Stimulated activated naive CD4-positive, alpha-beta T cell treated with Interleukin-2 at 50 U/mL for 16 hours (primary cell): ENCODE data around the gene RECQL5.
"Not testable (repeated sequence)": the region's sequence is repeated elsewhere in the genome, so short reads cannot be mapped to it uniquely, and the experiment has no call there.

Source experiments
- DNase-seq: peaks from one replicate; lab custom pipeline; 2025; lab: John Stamatoyannopoulos, UW

The RECQL5 gene

DNA sequence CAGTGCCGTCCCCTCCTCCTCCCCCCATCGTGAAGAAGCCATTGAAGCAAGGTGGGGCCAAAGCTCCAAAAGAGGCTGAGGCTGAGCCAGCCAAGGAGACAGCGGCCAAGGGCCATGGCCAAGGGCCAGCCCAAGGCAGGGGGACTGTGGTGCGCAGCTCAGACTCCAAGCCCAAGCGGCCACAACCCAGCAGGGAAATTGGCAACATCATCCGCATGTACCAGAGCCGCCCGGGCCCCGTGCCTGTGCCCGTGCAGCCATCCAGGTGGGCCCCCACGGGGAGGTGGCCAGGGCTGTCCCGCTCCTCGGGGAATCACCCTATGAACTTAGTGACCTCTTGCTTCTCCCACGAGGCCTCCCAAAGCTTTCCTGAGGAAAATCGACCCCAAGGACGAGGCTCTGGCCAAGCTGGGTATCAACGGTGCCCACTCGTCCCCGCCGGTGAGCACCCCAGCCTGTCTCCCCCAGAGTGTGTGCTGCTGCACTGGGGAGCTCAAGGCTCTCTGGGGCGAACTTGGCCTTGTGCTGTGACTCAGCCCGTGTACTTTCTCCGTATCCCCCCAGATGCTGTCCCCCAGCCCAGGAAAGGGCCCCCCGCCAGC lies 50.3 kb downstream of the RECQL5 start:
- DNase-seq = no peak

DNA sequence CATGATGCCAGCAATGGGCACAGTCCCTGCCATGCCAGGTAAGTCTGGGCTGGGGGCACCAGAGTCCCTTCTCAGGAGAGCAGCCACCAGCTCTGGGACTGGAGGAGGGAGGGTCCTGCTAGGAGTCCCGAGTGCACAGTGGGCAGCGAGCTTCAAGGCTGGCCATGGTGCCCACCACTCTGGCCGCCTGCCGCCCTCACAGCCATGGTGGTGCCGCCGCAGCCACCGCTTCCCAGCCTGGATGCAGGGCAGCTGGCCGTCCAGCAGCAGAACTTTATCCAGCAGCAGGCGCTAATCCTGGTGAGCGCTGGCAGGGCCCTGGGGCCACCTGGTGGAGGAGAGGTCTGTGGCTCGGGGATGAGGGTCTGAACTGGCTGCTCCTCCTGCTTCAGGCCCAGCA lies 51.7 kb downstream of the RECQL5 start:
- DNase-seq = no peak

DNA sequence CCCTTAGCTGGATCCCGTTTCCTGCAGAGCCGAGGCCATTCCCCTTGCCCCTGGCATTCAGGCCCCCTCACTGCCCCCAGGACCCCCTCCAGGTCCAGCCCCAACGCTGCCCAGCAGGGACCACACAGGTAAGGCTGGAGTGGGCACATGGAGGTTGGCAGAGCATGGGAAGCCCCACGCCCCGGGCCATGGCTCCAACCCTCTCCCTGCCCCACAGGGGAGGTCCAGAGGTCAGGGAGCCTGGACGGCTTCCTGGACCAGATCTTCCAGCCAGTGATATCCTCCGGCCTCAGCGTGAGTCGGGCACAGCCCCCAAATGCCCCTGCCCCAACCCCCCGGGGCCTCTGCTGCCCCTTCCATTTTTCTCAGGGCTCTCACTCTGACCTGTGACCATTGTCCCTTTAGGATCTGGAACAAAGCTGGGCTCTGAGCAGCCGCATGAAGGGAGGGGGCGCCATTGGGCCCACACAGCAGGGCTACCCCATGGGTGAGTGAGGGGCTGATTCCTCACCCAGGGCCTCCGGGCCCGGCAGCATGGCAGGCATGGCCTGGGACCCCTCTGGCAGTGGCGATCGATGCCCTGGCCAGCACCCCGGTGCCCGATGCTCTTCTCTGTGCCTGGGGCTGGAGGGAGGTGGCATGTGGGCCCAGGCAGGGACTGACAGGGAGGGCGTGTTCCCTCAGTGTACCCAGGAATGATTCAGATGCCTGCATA lies 52.2 kb downstream of the RECQL5 start:
- no peak for DNase-seq

DNA sequence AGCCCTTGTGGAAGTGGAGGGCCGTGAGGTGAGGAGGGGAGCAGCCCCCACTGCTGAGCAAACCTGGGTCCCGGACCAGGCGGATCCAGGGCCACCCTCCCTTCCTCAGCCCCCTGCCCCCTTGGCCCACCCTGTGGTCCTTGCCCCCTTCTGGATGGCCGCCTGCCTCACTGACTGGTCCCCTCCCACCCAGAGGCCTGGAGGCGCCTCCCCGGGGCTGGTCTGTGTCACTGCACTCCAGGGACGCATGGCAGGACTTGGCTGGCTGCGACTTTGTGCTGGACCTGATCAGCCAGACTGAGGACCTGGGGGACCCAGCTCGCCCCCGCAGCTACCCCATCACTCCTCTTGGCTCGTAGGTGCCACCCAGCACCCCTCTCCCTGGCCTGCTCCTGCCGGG lies 52.9 kb downstream of the RECQL5 start:
- DNase-seq = no peak

DNA sequence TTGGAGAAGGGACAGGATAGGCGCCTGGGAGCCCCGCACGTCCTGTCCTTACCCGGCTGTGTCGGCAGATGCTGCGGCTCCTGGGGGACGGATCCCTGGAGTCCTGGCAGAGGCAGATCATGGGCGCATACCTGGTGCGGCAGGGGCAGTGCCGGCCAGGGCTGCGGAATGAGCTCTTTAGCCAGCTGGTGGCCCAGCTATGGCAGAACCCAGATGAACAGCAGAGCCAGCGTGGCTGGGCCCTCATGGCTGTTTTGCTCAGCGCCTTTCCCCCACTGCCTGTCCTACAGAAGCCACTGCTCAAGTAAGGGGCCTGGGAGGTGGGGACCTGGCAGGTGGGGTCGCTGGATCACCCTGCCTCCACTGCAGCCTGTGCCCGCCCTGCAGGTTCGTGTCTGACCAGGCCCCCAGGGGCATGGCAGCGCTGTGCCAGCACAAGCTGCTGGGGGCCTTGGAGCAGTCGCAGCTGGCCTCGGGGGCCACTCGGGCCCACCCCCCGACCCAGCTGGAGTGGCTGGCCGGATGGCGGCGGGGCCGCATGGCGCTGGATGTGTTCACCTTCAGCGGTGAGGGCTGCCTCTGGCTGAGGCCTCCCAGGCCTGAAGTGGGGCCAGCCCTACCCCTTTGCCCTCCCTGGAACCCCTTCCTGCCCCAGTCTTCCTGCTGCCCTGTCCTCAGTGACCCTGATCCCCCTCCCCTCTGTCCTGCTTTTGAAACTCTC lies 53.9 kb downstream of the RECQL5 start:
- no peak for DNase-seq

DNA sequence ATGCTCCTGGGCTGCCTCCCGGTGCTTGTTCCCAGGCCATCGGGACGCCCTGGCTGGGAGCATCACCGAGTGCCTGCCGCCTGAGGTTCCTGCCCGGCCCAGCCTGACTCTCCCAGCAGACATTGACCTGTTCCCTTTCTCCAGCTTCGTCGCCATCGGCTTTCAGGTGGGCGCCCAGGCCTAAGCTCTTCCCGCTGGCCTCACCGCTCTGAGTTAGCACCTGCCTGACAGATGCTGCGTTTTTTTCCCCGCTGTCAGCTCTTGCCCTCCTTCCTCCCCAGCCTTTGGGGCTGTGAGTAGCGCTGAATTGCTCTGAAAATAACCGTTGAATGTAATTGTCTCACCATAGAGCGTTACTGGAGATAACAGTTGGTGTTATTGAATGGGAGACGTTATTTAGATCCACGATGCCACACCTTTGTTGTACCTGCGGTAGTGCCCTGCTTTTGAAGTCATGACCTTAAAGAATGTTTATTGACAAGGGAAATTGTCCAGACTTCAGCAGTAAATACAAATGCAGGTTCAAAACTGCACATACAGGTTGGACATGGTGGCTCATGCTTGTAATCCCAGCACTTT lies 55.0 kb downstream of the RECQL5 start:
- no peak for DNase-seq

DNA sequence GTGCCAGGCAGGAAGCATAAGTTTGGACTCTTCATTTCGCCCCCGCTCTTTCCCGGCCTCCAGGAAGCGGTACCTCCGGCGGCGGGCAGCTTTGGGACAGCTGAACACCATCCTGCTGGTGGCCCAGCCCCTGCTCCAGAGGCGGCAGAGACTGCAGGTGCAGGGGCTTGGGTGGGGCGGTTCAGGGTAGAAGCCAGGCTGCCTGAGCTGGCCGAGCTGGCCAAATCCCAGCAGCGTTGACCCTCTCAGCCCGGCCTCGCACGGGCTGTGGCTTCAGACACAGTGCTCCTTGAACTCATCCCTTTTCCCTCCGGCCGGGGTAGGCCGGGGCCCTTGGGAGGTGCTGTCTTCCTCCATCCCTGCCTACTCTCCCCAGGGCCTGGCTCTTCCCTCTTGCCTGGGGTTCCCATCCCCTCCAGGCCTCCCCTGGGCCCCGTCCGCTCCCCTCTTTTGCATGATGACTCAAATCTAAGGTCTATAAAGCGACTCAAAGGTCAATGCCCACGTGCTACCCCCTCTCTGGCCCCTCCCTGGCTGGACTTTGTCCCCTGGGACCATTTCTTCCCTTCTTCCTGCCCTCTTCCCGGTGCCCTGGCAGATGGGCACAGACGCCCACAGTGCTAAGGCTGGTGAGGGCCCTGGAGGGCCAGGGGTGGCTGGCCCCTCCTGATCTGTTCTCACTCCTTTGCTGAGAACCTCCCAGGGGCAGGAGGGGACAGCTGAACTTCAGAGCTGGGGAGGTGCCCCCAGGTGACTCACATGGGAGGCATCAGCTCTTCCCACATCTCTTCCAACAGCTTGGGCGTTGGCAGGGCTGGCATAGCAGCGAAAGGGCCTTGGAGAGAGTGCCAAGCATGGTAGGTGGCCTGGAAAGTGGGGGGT lies 56.6 kb downstream of the RECQL5 start:
- DNase-seq = no peak

DNA sequence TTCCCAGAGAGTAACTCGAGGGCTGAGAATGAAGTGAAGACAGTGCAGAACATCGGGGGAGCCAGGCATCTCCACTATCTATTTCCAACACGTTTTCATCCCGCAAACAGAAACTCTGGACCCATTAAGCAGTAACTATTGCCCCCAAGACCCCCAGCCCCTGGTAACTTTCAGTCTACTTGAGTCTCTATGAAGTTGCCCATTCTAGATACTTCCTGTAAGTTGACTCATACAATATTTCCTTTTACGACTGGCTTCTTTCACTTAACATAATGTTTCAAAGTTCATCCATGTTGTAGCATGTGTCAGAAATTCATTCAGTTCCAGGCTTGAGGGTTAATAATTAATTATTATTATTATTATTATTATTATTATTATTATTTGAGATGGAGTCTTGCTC lies 59.9 kb downstream of the RECQL5 start:
- DNase-seq = no peak

DNA sequence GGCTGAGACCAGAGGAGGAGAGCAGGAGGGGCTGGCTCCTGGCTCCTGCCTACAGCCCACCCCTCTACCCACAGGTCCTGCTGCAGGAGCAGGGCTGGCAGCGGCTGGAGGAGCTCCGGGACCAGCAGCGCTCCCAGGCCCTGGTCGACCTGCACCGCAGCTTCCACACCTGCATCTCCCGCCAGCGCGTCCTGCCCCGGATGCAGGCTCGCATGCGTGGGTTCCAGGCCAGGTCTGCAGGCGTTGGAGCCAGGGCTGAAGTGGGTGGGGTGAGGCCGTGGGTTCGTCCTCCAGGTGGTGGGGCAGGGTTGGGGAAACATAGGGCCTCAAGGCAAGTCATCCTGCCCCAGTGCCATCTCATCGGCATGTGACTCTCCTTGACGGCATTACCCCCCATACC lies 61.2 kb downstream of the RECQL5 start:
- no peak for DNase-seq

DNA sequence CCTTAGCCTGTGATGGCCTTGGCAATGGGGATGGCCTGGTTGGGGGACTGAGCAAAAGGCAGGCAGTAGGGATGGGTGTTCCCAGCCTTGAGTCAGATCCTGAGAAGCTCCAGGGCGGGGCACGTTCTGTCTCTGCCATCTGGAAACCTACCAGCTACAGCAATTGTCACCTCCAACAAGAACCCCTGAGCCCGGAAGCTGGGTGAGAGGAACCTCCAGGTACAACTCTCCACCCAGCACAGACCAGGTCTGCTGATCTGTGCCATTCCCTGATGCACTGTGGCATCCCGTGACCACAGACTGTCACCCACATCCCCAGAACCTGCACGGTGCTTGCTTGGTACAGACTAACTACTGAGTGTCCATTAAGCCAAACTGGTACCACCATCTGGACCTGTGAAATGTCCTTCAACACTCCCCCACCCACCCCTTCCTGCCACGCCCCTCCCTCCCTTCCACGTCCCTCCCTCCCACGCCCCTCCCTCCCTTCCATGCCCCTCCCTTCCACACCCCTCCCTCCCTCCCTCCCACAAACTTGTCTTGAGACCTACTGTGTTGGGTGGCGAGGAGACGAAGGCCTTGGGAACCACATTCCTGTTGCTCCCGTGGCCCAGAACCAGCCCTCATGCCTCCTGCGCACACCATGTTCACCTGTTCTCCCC lies 62.8 kb downstream of the RECQL5 start:
- no peak for DNase-seq

DNA sequence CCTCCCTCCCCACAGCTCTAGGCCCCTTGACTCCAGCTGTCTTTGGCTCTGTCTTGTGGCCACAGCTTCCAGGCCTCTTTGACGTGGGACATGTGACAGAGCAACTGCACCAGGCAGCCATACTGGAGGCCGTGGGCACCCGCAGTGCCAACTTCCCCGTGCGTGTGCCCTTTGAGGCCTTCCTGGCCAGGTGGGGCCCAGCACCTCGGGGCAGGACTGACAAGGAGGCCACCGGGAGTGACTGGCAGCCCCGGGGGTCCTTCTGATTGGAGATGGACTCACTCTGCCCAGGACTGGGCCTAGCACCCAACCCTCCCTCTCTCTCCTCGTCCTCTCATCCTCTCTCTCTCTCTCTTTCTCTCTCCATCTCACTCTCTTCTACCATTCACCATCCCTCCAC lies 63.8 kb downstream of the RECQL5 start:
- no peak for DNase-seq

DNA sequence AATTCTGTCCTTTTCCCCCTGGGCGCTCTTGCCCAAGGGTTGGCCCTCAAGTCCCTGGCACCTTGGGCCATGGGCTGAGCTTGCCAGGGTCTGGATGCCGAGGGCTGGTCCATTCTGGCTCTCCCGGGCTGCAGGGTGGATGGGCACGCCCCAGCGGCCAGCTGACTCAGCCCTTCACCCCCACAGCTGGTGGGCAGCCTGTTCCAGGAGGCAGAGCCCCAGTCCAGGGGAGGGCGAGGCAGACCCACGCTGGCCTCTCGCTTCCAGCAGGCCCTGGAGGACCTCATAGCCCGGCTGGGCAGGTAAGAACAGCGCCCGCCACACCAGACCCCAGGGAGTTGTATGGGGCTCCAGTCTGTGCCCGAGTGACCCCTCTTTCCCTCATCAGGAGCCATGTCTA lies 64.3 kb downstream of the RECQL5 start:
- DNase-seq = no peak

DNA sequence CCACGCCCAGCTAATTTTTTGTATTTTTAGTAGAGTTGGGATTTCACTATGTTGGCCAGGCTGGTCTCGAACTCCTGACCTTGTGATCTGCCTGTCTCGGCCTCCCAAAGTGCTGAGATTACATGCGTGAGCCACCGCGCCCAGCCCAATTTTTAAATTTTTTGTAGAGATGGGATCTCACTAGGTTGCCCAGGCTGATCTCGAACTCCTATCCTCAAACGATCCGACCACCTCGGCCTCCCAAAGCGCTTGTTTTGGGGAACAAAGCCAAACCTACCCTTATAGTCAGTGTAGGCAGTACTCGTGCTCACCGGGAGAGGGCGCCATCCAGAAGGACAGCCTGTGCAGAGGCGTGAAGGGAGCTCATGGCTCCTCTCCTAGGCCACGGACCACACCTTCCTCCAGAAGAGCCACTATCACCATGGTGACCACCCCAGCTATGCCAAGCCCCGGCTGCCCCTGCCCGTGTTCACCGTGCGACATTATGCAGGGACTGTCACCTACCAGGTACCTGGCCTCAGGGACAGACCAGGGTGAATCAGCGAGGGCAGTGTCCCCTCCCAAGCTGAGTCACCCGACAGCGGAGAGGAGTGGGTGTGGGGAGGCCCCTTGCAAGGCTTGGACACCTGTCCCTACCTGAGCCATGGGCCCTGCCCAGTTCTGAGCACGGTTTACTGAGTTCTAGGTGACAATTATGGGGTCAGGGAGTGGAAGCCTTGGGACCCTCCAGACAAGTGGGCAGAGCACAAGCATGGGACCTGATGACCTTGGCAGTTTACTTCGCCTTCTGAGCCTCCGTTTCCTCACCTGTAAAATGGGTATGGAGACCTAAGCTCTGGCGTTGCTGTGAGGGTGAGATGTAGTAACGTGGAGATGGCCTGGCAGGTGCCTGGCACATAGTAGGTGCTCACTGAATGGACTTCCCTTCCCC lies 65.6 kb downstream of the RECQL5 start:
- DNase-seq = peak; percentile 50

DNA sequence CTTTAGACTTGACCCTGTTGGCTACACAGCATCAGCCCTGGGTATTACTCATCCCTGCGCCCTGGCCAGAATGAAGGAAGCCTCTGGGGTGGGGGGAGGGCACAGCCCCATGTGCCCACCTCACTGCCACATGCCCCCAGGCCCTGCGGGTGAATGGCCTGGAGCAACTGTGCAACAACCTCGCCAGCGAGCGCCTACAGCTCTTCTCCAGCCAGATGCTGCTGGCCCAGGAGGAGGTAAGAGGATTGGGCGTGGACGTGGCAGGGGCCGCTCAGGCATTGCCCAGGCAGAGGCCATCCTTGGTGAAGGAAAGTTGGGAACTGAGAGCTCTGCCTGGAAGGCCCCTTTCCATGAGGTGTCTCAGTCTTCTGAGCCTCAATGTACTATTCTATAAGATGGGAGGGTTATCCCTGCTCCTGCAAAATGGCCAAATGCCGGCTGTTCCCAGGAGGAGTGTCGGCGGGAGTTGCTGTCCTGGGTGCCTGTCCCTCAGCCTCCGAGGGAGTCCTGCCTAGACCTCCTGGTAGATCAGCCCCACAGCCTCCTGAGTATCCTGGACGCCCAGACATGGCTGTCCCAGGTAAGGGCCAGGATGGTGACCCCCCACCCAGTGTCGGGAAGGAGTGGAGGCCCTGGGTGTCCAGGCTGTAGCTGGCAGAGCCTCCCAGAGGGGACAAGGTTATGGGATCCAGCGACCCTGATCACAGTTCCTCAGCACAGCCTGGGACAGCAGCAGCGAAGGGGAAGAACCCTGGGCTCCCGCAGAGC lies 70.5 kb downstream of the RECQL5 start:
- DNase-seq = no peak

DNA sequence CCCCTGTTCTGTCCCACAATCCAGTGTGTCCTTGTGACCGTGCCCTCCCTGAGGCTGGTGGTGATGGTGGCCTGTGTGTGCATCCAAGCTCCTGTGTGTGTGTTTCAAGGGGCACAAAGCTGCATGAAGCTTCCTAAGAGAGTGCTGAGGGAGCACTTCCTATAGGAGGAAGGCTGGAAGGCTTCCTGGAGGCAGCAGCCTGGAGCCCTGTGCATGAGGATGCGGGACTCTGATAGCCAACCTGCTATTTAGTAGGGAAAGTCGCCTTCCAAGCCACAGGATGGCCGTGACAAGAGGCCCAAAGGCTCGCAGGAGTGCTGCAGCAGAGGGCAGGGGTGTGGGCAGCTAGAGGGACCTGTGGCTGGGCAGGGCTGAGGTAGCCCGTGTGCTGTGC lies 71.0 kb downstream of the RECQL5 start:
- no peak for DNase-seq

DNA sequence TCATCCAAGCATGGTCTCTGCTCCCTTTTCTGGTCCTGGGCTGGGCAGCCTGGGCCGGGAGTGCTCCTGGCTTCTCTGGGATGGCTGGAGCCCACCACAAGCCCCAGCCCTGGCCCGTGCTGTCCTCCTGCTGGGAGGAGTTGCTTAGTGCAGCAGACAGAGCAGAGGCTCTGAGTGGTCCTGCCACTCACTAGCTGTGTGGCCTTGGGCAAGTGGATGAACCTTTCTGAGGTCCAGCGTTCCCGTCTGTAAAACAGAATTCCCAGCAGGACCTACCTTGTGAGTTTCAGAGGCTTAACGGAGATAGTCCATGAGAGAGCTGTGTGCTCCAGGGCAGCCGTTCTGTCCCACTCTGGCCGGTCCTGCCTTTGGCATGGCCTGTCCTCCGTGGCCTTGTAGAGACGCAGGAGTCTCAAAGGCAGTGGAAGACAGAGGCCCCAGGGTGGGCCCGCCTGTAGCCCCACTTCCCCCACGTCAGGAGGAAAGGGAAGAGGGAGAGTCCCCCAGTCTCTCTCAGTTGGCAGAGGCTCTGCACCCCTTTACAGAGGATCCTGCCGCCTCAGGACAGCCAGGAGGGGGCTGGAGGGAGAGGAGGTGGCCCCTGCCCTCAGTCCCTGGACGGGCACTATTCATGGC lies 71.6 kb downstream of the RECQL5 start:
- no peak for DNase-seq

DNA sequence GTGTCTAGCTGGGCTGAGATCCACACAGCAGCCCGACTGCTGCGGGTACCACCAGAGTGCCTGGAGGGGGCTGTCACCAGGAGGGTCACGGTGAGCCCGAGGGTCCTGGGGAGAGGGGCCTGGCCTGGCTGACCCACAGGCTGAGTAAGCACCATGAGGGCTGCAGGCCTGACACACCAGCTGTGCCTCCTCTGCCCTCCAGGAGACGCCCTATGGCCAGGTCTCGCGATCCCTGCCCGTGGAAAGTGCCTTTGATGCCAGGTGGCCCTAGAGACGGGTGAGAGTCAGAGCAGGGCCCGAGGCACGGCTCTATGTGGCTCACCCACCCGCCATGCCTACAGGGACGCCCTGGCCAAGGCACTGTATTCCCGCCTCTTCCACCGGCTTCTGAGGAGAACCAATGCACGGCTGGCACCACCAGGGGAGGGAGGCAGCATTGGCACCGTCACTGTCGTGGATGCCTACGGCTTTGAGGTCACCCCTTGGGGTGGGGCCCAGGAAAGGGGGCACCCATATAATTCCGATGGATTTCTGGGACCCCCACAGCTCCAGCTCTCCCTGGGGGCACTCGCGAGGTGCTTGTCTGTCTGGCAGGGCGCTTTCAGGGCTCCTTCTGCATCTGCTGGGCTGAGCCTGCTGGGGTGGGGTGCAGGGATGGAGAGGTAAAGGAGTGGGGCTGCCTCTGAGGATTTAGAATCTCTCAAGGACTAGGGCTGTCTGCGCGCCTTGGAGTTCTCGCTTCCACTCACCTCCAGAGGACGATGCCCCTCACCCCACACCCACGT lies 72.3 kb downstream of the RECQL5 start:
- DNase-seq = no peak

DNA sequence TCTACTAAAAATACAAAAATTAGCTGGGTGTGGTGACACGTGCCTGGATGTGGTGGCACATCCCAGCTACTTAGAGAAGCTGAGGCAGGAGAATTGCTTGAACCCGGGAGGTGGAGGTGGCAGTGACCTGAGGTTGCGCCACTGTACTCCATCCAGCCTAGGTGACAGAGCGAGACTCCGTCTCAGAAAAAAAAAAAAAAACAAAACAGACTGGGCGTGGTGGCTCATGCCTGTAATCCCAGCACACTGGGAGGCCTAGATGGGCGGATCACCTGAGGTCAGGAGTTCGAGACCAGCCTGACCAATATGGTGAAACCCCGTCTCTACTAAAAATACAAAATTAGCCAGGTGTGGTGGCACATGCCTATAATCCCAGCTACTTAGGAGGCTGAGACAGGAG lies 73.5 kb downstream of the RECQL5 start:
- not testable (repeated sequence) for DNase-seq
